ENCODE measurements around the gene MXD4. TPM values are rescaled to one million over a fixed set of nuclear protein-coding genes. Genes with fewer than 3 reads are reported as not detected.

MXD4 gene
- total and polyA plus RNA-seq, 9 of the 15 experiments (the other 6 are each of a cell fraction or from before 2014, with no cell fraction given) = 0.06 to 13.5 (median 5.9) TPM

Small RNAs within 50 kb of the gene (small RNA-seq; reads per million reads assigned to genes)
- not detected for gene COX6B1P5

Other genes with a start within 250 kb of the MXD4 start
- 3.8 and 5.3 TPM in 2 replicates for gene NAT8L, start 202.8 kb downstream of the MXD4 start, total RNA-seq (2014; rRNA removed)
- 0.62 and 0.67 TPM in 2 replicates for gene NAT8L, start 202.8 kb downstream of the MXD4 start, total RNA-seq (2014; rRNA removed; fragmentation: Illumina TruSeq; extraction: Trizol)
- 1.5 and 1.7 TPM in 2 replicates for gene NAT8L, start 202.8 kb downstream of the MXD4 start, total RNA-seq (2015; rRNA removed; fragmentation: Illumina TruSeq; extraction: Trizol)
- 9.5 and 11.0 TPM in 2 replicates for gene NAT8L, start 202.8 kb downstream of the MXD4 start, total RNA-seq (2021)
- 3.9 and 4.9 TPM in 2 replicates for gene NAT8L, start 202.8 kb downstream of the MXD4 start, polyA plus RNA-seq (2011; rRNA removed)
- gene NAT8L, start 202.8 kb downstream of the MXD4 start, polyA plus RNA-seq (2014; fragmentation: Illumina TruSeq; extraction: Trizol) = 1.5 and 3.1 TPM in 2 replicates
- gene NAT8L, start 202.8 kb downstream of the MXD4 start, polyA plus RNA-seq (2014; fragmentation: Nextera tagmentation; extraction: Ambion mirVana) = under 1 TPM; 0.06 to 0.07 TPM
- gene NAT8L, start 202.8 kb downstream of the MXD4 start, polyA plus RNA-seq (2014; rRNA removed) = 2.9 and 3.7 TPM in 2 replicates
- 14.9 and 15.8 TPM in 2 replicates for gene HAUS3, start 20.0 kb downstream of the MXD4 start, total RNA-seq (2014; rRNA removed)
- gene HAUS3, start 20.0 kb downstream of the MXD4 start, total RNA-seq (2014; rRNA removed; fragmentation: Illumina TruSeq; extraction: Trizol) = 25.7 and 29.2 TPM in 2 replicates
- gene HAUS3, start 20.0 kb downstream of the MXD4 start, total RNA-seq (2015; rRNA removed; fragmentation: Illumina TruSeq; extraction: Trizol) = 20.1 and 22.3 TPM in 2 replicates
- 19.8 and 20.0 TPM in 2 replicates for gene HAUS3, start 20.0 kb downstream of the MXD4 start, total RNA-seq (2021)
- 15.3 and 21.5 TPM in 2 replicates for gene HAUS3, start 20.0 kb downstream of the MXD4 start, polyA plus RNA-seq (2011; rRNA removed)
- gene HAUS3, start 20.0 kb downstream of the MXD4 start, polyA plus RNA-seq (2014; fragmentation: Illumina TruSeq; extraction: Trizol) = 18.7 and 22.3 TPM in 2 replicates
- 1 to 10 TPM; 8.9 to 9.6 TPM for gene HAUS3, start 20.0 kb downstream of the MXD4 start, polyA plus RNA-seq (2014; fragmentation: Nextera tagmentation; extraction: Ambion mirVana)
- gene HAUS3, start 20.0 kb downstream of the MXD4 start, polyA plus RNA-seq (2014; rRNA removed) = 22.8 and 25.0 TPM in 2 replicates
- 0.09 and 0.16 TPM in 2 replicates for gene POLN, start 20.0 kb downstream of the MXD4 start, total RNA-seq (2014; rRNA removed)
- 0.47 and 0.70 TPM in 2 replicates for gene POLN, start 20.0 kb downstream of the MXD4 start, total RNA-seq (2014; rRNA removed; fragmentation: Illumina TruSeq; extraction: Trizol)
- gene POLN, start 20.0 kb downstream of the MXD4 start, total RNA-seq (2015; rRNA removed; fragmentation: Illumina TruSeq; extraction: Trizol) = 0.72 and 0.91 TPM in 2 replicates
- gene POLN, start 20.0 kb downstream of the MXD4 start, total RNA-seq (2021) = 0.45 and 0.58 TPM in 2 replicates
- gene POLN, start 20.0 kb downstream of the MXD4 start, polyA plus RNA-seq (2011; rRNA removed) = 0.54 and 0.70 TPM in 2 replicates
- 0.15 and 0.33 TPM in 2 replicates for gene POLN, start 20.0 kb downstream of the MXD4 start, polyA plus RNA-seq (2014; fragmentation: Illumina TruSeq; extraction: Trizol)
- under 1 TPM; 0.08 to 0.25 TPM for gene POLN, start 20.0 kb downstream of the MXD4 start, polyA plus RNA-seq (2014; fragmentation: Nextera tagmentation; extraction: Ambion mirVana)
- gene POLN, start 20.0 kb downstream of the MXD4 start, polyA plus RNA-seq (2014; rRNA removed) = 0.32 and 0.46 TPM in 2 replicates
- 11.9 and 15.6 TPM in 2 replicates for gene ZFYVE28, start 156.5 kb upstream of the MXD4 start, total RNA-seq (2014; rRNA removed)
- 5.0 and 6.1 TPM in 2 replicates for gene ZFYVE28, start 156.5 kb upstream of the MXD4 start, total RNA-seq (2014; rRNA removed; fragmentation: Illumina TruSeq; extraction: Trizol)
- gene ZFYVE28, start 156.5 kb upstream of the MXD4 start, total RNA-seq (2015; rRNA removed; fragmentation: Illumina TruSeq; extraction: Trizol) = 10.7 and 11.0 TPM in 2 replicates
- 24.8 and 25.1 TPM in 2 replicates for gene ZFYVE28, start 156.5 kb upstream of the MXD4 start, total RNA-seq (2021)
- 8.2 and 13.7 TPM in 2 replicates for gene ZFYVE28, start 156.5 kb upstream of the MXD4 start, polyA plus RNA-seq (2011; rRNA removed)
- gene ZFYVE28, start 156.5 kb upstream of the MXD4 start, polyA plus RNA-seq (2014; fragmentation: Illumina TruSeq; extraction: Trizol) = 8.9 and 10.3 TPM in 2 replicates
- gene ZFYVE28, start 156.5 kb upstream of the MXD4 start, polyA plus RNA-seq (2014; fragmentation: Nextera tagmentation; extraction: Ambion mirVana) = 1 to 10 TPM; 1.3 to 2.1 TPM
- 16.2 and 20.0 TPM in 2 replicates for gene ZFYVE28, start 156.5 kb upstream of the MXD4 start, polyA plus RNA-seq (2014; rRNA removed)
- gene CFAP99, start 156.8 kb upstream of the MXD4 start, total RNA-seq (2014; rRNA removed) = 0.12 TPM in 1 of 2 replicates, not detected in the other
- not detected in 2 replicates for gene CFAP99, start 156.8 kb upstream of the MXD4 start, total RNA-seq (2014; rRNA removed; fragmentation: Illumina TruSeq; extraction: Trizol)
- not detected in 2 replicates for gene CFAP99, start 156.8 kb upstream of the MXD4 start, total RNA-seq (2015; rRNA removed; fragmentation: Illumina TruSeq; extraction: Trizol)
- 0.18 and 0.22 TPM in 2 replicates for gene CFAP99, start 156.8 kb upstream of the MXD4 start, total RNA-seq (2021)
- 0.07 and 0.12 TPM in 2 replicates for gene CFAP99, start 156.8 kb upstream of the MXD4 start, polyA plus RNA-seq (2011; rRNA removed)
- gene CFAP99, start 156.8 kb upstream of the MXD4 start, polyA plus RNA-seq (2014; fragmentation: Illumina TruSeq; extraction: Trizol) = 0.09 and 0.17 TPM in 2 replicates
- gene CFAP99, start 156.8 kb upstream of the MXD4 start, polyA plus RNA-seq (2014; fragmentation: Nextera tagmentation; extraction: Ambion mirVana) = not detected
- not detected in 2 replicates for gene CFAP99, start 156.8 kb upstream of the MXD4 start, polyA plus RNA-seq (2014; rRNA removed)
- 32.1 and 35.5 TPM in 2 replicates for gene RNF4, start 207.0 kb upstream of the MXD4 start, total RNA-seq (2014; rRNA removed)
- gene RNF4, start 207.0 kb upstream of the MXD4 start, total RNA-seq (2014; rRNA removed; fragmentation: Illumina TruSeq; extraction: Trizol) = 38.0 and 40.9 TPM in 2 replicates
- gene RNF4, start 207.0 kb upstream of the MXD4 start, total RNA-seq (2015; rRNA removed; fragmentation: Illumina TruSeq; extraction: Trizol) = 46.0 and 47.1 TPM in 2 replicates
- gene RNF4, start 207.0 kb upstream of the MXD4 start, total RNA-seq (2021) = 43.5 and 49.1 TPM in 2 replicates
- 51.5 and 54.7 TPM in 2 replicates for gene RNF4, start 207.0 kb upstream of the MXD4 start, polyA plus RNA-seq (2011; rRNA removed)
- gene RNF4, start 207.0 kb upstream of the MXD4 start, polyA plus RNA-seq (2014; fragmentation: Illumina TruSeq; extraction: Trizol) = 40.4 and 44.8 TPM in 2 replicates
- 10 to 100 TPM; 19.2 to 59.3 TPM for gene RNF4, start 207.0 kb upstream of the MXD4 start, polyA plus RNA-seq (2014; fragmentation: Nextera tagmentation; extraction: Ambion mirVana)
- 32.6 and 35.2 TPM in 2 replicates for gene RNF4, start 207.0 kb upstream of the MXD4 start, polyA plus RNA-seq (2014; rRNA removed)

Data from K562 (cell line).